GM12873 (cell line): ENCODE data around the gene DNAJC30.

Source experiments
- CTCF ChIP-seq: IDR thresholded peaks from 2 replicates; pipeline ENCODE4 v1.5.1; 2012; ENCODE audit warnings: low read depth, mild to moderate bottlenecking, moderate library complexity, low read length, control low read depth; ENCODE audit not compliant: insufficient read depth; ENCODE audit errors: missing control alignments

DNAJC30 gene

GRCh38 chr7:73716318-73716890, 33.2 kb upstream of the DNAJC30 start:
- no peak for TF ChIP-seq CTCF

- TF ChIP-seq CTCF, result no peak
These were observed 32.5 kb upstream of the DNAJC30 start for GRCh38 chr7:73715648-73716317.

- TF ChIP-seq CTCF, result no peak
These were observed 29.5 kb upstream of the DNAJC30 start for GRCh38 chr7:73712773-73713172.

- TF ChIP-seq CTCF, result no peak
These were observed 25.8 kb upstream of the DNAJC30 start for GRCh38 chr7:73708961-73709549.

- TF ChIP-seq CTCF, result no peak
These were observed 23.9 kb upstream of the DNAJC30 start for GRCh38 chr7:73707045-73707631.

GRCh38 chr7:73706126-73707044, 23.1 kb upstream of the DNAJC30 start:
- no peak for TF ChIP-seq CTCF
